Ishikawa (cell line): ENCODE data around the gene CCDC88A.

Experiments used
- CEBPB ChIP-seq: IDR thresholded peaks from 2 replicates; pipeline ENCODE4 v1.6.1; 2012
- CREB1 ChIP-seq: IDR thresholded peaks from 2 replicates; pipeline ENCODE4 v1.6.1; 2012; ENCODE audit warnings: low read depth
- EGR1 ChIP-seq: IDR thresholded peaks from 2 replicates; pipeline ENCODE4 v1.6.1; 2012
- EP300 ChIP-seq: IDR thresholded peaks from 2 replicates; pipeline ENCODE4 v1.6.1; 2012; ENCODE audit warnings: borderline replicate concordance
- FOXM1 ChIP-seq: IDR thresholded peaks from 2 replicates; pipeline ENCODE4 v1.6.1; 2012; ENCODE audit warnings: low read depth, borderline replicate concordance
- NFIC ChIP-seq: IDR thresholded peaks from 2 replicates; pipeline ENCODE4 v1.6.1; 2012
- RAD21 ChIP-seq: IDR thresholded peaks from 2 replicates; pipeline ENCODE4 v1.6.1; 2012; ENCODE audit warnings: low read depth
- TAF1 ChIP-seq: IDR thresholded peaks from 2 replicates; pipeline ENCODE4 v1.6.1; 2012; ENCODE audit warnings: low read depth, mild to moderate bottlenecking
- TCF12 ChIP-seq: IDR thresholded peaks from 2 replicates; pipeline ENCODE4 v1.6.1; 2012; ENCODE audit warnings: low read depth
- TEAD4 ChIP-seq: IDR thresholded peaks from 2 replicates; pipeline ENCODE4 v1.6.1; 2012
- USF1 ChIP-seq: IDR thresholded peaks from 2 replicates; pipeline ENCODE4 v1.6.1; 2012
- YY1 ChIP-seq: IDR thresholded peaks from 2 replicates; pipeline ENCODE4 v1.6.1; 2012; ENCODE audit warnings: low read depth
- ZBTB7A ChIP-seq: IDR thresholded peaks from 2 replicates; pipeline ENCODE4 v1.6.1; 2012; ENCODE audit warnings: low read depth
- TF ChIP-seq, protein P1 (sequence below): IDR thresholded peaks from 2 replicates; pipeline ENCODE4 v1.6.1; 2012
- TF ChIP-seq, protein P2 (sequence below): IDR thresholded peaks from 2 replicates; pipeline ENCODE4 v1.6.1; 2012; ENCODE audit warnings: low read depth, mild to moderate bottlenecking

The CCDC88A gene

GRCh38 chr2:55363636-55364035 is 56.0 kb downstream of the CCDC88A start:
- no peak for TF ChIP-seq EGR1

DNA sequence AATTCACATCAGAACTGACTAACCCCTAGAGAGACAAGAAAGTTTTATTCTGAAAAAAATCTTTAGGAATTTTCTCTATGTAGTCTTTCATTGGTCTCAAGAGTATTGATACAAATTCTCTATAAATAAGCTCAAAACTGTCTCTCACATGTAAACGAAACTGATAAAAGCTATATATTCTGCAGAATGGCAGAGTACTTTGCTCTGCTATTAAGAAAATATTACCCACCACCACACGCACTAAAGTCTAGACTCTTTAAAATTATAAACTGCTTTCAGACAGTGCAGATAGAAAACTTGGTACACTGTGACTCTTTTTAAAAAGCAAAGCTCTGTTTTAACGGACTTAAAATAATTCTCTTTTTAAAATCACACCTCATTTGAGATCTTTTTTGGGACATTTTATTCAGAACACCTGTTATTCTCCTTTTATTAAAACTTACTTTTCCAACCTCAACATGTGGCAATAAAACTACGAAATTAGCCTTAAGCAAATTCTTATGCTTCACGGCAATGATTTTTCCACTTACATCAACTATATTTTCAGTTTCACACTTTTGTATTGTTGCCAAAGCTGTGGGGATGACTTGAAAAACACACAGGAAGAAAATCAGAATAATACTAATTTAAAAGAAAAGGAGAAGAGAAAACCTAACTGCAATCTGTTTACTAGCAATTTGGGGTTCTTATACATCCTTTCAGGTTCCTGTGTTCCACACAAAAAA is 58.0 kb downstream of the CCDC88A start:
- no peak for TF ChIP-seq NFIC
- TF ChIP-seq CREB1 = no peak
- TF ChIP-seq YY1 = no peak
- TF ChIP-seq FOXM1 = no peak
- TF ChIP-seq RAD21 = no peak
- no peak for TF ChIP-seq TEAD4
- no peak for TF ChIP-seq USF1
- TF ChIP-seq, protein P1, sequence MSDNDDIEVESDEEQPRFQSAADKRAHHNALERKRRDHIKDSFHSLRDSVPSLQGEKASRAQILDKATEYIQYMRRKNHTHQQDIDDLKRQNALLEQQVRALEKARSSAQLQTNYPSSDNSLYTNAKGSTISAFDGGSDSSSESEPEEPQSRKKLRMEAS = no peak
- TF ChIP-seq ZBTB7A = no peak
- no peak for TF ChIP-seq TCF12
- TF ChIP-seq, protein P2, sequence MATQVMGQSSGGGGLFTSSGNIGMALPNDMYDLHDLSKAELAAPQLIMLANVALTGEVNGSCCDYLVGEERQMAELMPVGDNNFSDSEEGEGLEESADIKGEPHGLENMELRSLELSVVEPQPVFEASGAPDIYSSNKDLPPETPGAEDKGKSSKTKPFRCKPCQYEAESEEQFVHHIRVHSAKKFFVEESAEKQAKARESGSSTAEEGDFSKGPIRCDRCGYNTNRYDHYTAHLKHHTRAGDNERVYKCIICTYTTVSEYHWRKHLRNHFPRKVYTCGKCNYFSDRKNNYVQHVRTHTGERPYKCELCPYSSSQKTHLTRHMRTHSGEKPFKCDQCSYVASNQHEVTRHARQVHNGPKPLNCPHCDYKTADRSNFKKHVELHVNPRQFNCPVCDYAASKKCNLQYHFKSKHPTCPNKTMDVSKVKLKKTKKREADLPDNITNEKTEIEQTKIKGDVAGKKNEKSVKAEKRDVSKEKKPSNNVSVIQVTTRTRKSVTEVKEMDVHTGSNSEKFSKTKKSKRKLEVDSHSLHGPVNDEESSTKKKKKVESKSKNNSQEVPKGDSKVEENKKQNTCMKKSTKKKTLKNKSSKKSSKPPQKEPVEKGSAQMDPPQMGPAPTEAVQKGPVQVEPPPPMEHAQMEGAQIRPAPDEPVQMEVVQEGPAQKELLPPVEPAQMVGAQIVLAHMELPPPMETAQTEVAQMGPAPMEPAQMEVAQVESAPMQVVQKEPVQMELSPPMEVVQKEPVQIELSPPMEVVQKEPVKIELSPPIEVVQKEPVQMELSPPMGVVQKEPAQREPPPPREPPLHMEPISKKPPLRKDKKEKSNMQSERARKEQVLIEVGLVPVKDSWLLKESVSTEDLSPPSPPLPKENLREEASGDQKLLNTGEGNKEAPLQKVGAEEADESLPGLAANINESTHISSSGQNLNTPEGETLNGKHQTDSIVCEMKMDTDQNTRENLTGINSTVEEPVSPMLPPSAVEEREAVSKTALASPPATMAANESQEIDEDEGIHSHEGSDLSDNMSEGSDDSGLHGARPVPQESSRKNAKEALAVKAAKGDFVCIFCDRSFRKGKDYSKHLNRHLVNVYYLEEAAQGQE = no peak

DNA sequence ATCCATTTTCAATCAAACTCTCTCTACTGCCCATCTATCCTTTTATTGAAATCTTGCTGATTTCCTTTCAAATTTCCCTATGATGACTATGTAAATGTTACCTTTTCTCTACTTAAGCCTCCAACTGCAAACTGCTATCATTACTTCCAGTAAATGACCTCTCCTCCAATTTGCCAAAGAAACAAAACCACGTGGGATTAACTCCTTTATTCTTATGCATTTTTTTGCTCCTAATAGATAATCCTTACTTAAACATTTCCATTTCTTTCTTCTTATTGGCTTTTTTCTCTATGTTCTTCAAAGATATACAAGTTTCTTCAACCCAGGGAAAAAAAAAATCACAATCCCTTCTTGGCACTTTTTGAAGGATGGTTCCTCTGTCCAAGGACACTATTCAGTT is 61.2 kb downstream of the CCDC88A start:
- TF ChIP-seq TEAD4 (no peak), RAD21 (no peak), USF1 (no peak), TAF1 (no peak), TCF12 (no peak), NFIC (no peak), FOXM1 (no peak), CEBPB (no peak), YY1 (no peak), EP300 (no peak), CREB1 (no peak), EGR1 (no peak)
- TF ChIP-seq, protein P1 = no peak
- TF ChIP-seq, protein P2 = no peak

DNA sequence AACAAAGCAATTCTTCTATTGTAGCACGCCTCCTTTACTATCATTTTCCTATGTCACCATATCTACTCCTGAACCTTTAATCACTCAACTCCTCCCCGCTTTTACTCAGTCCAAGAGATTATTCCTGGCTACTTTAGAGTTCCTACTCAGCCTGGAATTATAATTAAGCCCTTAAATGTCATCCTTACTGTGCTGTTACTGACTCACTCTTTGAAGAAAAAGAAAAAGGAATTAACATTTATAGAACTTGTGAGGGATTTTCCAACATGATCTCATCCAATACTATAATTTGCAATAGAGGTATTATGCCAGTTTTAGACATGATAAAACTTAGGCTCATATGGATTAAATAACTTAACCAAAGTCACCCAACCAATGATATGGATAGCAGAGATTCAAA is 61.7 kb downstream of the CCDC88A start:
- TF ChIP-seq YY1 (no peak), FOXM1 (no peak), TCF12 (no peak), ZBTB7A (no peak), RAD21 (no peak), NFIC (no peak), TEAD4 (no peak), EP300 (no peak), CEBPB (no peak), USF1 (no peak), CREB1 (no peak), EGR1 (no peak), TAF1 (no peak)
- TF ChIP-seq, protein P2 = no peak
- TF ChIP-seq, protein P1 = no peak
